Neural crest cell (in vitro differentiated cells): ENCODE measurements around the gene SF3A2. TPM values are rescaled to one million over a fixed set of nuclear protein-coding genes. Genes with fewer than 3 reads are reported as not detected.

Source experiments
- DNase-seq: peaks from one replicate; pipeline ENCODE4 v3.0.0; 2021; ENCODE audit warnings: low read depth, mixed read lengths, low spot score
- H3K27ac Mint-ChIP-seq: one replicate; pipeline ENCODE4 v1.8.0; 2021; ENCODE audit warnings: mild to moderate bottlenecking, mixed read lengths; ENCODE audit not compliant: unreplicated experiment
- H3K27me3 Mint-ChIP-seq: 2 replicates; pipeline ENCODE4 v1.8.0; 2021; ENCODE audit warnings: low read depth, mild to moderate bottlenecking, mixed read lengths
- H3K36me3 Mint-ChIP-seq: 2 replicates; pipeline ENCODE4 v1.8.0; 2021; ENCODE audit warnings: low read depth, mild to moderate bottlenecking, mixed read lengths
- H3K4me1 Mint-ChIP-seq: 2 replicates; pipeline ENCODE4 v1.8.0; 2021; ENCODE audit warnings: mixed read lengths
- H3K4me3 Mint-ChIP-seq: one replicate; pipeline ENCODE4 v1.8.0; 2021; ENCODE audit warnings: mild to moderate bottlenecking, mixed read lengths
- H3K9me3 Mint-ChIP-seq: 2 replicates; pipeline ENCODE4 v1.8.0; 2021; ENCODE audit warnings: mixed read lengths
- CTCF ChIP-seq: fragments of 200-600 bp; sonication (generic); conservative IDR thresholded peaks from 2 replicates; pipeline ENCODE4 v1.5.0; 2021; ENCODE audit warnings: antibody characterized with exemption, mild to moderate bottlenecking
- total RNA-seq: library from RNA; stranded (reverse); gene quantifications from 2 replicates; pipeline ENCODE4 v1.2.1, GENCODE V29; 2021

The SF3A2 gene
- total RNA-seq, 1 donor from 2014 or later: 189 TPM

DNA sequence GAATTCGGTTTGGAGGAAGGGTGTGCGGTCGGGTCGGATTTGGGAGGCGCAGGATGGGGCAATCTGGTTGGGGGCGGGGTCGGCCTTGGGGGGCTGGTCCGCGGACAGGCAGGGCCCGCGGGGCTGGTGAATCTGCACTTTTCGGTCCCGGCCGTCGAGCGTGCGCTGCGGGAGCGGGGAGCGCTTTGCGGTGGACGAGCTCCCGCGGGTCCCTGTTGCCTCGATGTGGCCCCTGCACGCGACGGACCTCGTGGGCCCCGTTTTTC, 33.5 kb downstream of the SF3A2 start:
- peak overlapping the region; percentile 71 for H3K27ac Mint-ChIP-seq
- DNase-seq: no peak
- H3K27me3 Mint-ChIP-seq: peaks cover 8% of the 10 kb centered on the region

GRCh38 chr19:2270423-2271233, 34.0 kb downstream of the SF3A2 start:
- peak; percentile 48 for DNase-seq
- Mint-ChIP-seq H3K4me1 (peaks cover 30% of the 10 kb centered on the region), H3K4me3 (peak overlapping the region; percentile 93), H3K27ac (no peak overlapping the region), H3K27me3 (peaks cover 10% of the 10 kb centered on the region), H3K36me3 (peaks cover 12% of the 10 kb centered on the region), H3K9me3 (no peaks in the 10 kb centered on the region)
- no peak for TF ChIP-seq CTCF

More for the DNA sequence above, 33.5 kb downstream of the SF3A2 start:
- H3K36me3 Mint-ChIP-seq: peaks cover 11% of the 10 kb centered on the region
- H3K4me3 Mint-ChIP-seq: peak overlapping the region; percentile 94
- TF ChIP-seq CTCF: no peak
- no peaks in the 10 kb centered on the region for H3K9me3 Mint-ChIP-seq
- peaks cover 27% of the 10 kb centered on the region for H3K4me1 Mint-ChIP-seq

GRCh38 chr19:2271234-2272103, 34.8 kb downstream of the SF3A2 start:
- Mint-ChIP-seq H3K4me1 (peaks cover 30% of the 10 kb centered on the region), H3K27ac (peak overlapping the region; percentile 63), H3K27me3 (peaks cover 10% of the 10 kb centered on the region), H3K36me3 (peaks cover 12% of the 10 kb centered on the region), H3K4me3 (peak overlapping the region; percentile 93), H3K9me3 (no peaks in the 10 kb centered on the region)
- TF ChIP-seq CTCF: no peak
- DNase-seq: no peak

- H3K4me1 Mint-ChIP-seq: peaks cover 27% of the 10 kb centered on the region
- peak; percentile 98 for TF ChIP-seq CTCF
- peaks cover 12% of the 10 kb centered on the region for H3K36me3 Mint-ChIP-seq
- peak overlapping the region; percentile 67 for H3K27ac Mint-ChIP-seq
- H3K27me3 Mint-ChIP-seq: peaks cover 10% of the 10 kb centered on the region
- no peaks in the 10 kb centered on the region for H3K9me3 Mint-ChIP-seq
- peak overlapping the region; percentile 77 for H3K4me3 Mint-ChIP-seq
- peak; percentile 94 for DNase-seq
These were observed 36.9 kb downstream of the SF3A2 start for GRCh38 chr19:2273356-2274184.

GRCh38 chr19:2274185-2274711, 37.6 kb downstream of the SF3A2 start:
- Mint-ChIP-seq H3K36me3 (peaks cover 12% of the 10 kb centered on the region), H3K27ac (peak overlapping the region; percentile 67), H3K27me3 (peaks cover 10% of the 10 kb centered on the region), H3K4me1 (peaks cover 25% of the 10 kb centered on the region), H3K9me3 (no peaks in the 10 kb centered on the region), H3K4me3 (peak overlapping the region; percentile 77)
- TF ChIP-seq CTCF: no peak
- DNase-seq: no peak
